ENCODE data around the gene BOK. TPM values are rescaled to one million over a fixed set of nuclear protein-coding genes. Genes with fewer than 3 reads are reported as not detected.
"Not testable (repeated sequence)": the region's sequence is repeated elsewhere in the genome, so short reads cannot be mapped to it uniquely, and the experiment has no call there.

Gene BOK
- total RNA-seq, 1 experiment from 2014 or later: 41.5 TPM

GRCh38 chr2:241566468-241566867, 7.9 kb downstream of the BOK start:
- CTCF ChIA-PET: no interaction called here
- Histone ChIP-seq H2AFZ (ENCODE audit: low read depth, low read length, poor library complexity, severe bottlenecking) (no peak overlapping the region), H3K9me3 (ENCODE audit: control insufficient read depth in 1 of 2, insufficient read depth in 1 of 2, low read depth in 1 of 2, low read length in 2 of 2) (no peaks in the 10 kb centered on the region), H3K27me3 (ENCODE audit: insufficient read depth, low read length) (no peaks in the 10 kb centered on the region), H3K36me3 (ENCODE audit: control insufficient read depth in 1 of 2, insufficient read depth in 2 of 2, low read length in 2 of 2) (peaks cover 4 to 18% of the 10 kb centered on the region in 2 experiments), H3K27ac (ENCODE audit: low read depth, low read length) (no peak overlapping the region), H3K9me2 (ENCODE audit: insufficient read depth) (no peaks in the 10 kb centered on the region), H3K4me3 (replicated peaks in 1 of 2; ENCODE audit: low read depth in 1 of 2, low read length in 2 of 2) (no peak overlapping the region), H3K4me1 (ENCODE audit: control insufficient read depth in 1 of 2, insufficient read depth in 2 of 2, low read length in 2 of 2) (peaks cover 9 to 19% of the 10 kb centered on the region in 2 experiments; a peak in 3 of 4 replicates), H3K79me2 (ENCODE audit: insufficient read depth, low read length) (peaks cover 27% of the 10 kb centered on the region; the same call in 1 of the 2 replicates), H4K20me1 (ENCODE audit: insufficient read depth) (no peaks in the 10 kb centered on the region), H3K9ac (ENCODE audit: low read length) (no peak overlapping the region), H3K4me2 (ENCODE audit: low read length) (no peak overlapping the region)
- intact Hi-C loops (cut with micrococcal nuclease): no loop called here
- RAD21 ChIA-PET (ENCODE audit: low non-redundant PET in 1 of 2, low total read pairs in 2 of 2, uncharacterized antibody in 2 of 2, unreplicated experiment in 2 of 2): no interaction called here
- TF ChIP-seq ATF3 (IDR thresholded peaks at IDR 0.05) (no peak), POLR2A (IDR thresholded peaks at IDR 0.05; ENCODE audit: borderline replicate concordance, extremely low read depth, insufficient read depth, insufficient read length) (no peak), REST (IDR thresholded peaks at IDR 0.05; ENCODE audit: low read depth) (no peak), ZNF274 (IDR thresholded peaks at IDR 0.05; ENCODE audit: low read depth, low read length) (no peak), ZFX (IDR thresholded peaks at IDR 0.05) (no peak), ELF1 (IDR thresholded peaks at IDR 0.05; ENCODE audit: borderline replicate concordance, low read depth) (no peak), RAD21 (IDR thresholded peaks at IDR 0.05; ENCODE audit: low read depth) (no peak), CBX3 (IDR thresholded peaks at IDR 0.05; ENCODE audit: low read depth) (no peak), EZH2phosphoT487 (IDR thresholded peaks at IDR 0.05; ENCODE audit: borderline replicate concordance) (no peak)
- POLR2A ChIA-PET: no interaction called here
- no peak for DNase-seq (ENCODE audit: low read depth, low spot score)
- ATAC-seq: no peak
- no TSS peak for BruUV-seq (replicated peaks)

GRCh38 chr2:241567266-241567665, 8.7 kb downstream of the BOK start:
- H3K9me2 ChIP-seq (ENCODE audit: insufficient read depth); H3K27me3 ChIP-seq (ENCODE audit: insufficient read depth, low read length); H2AFZ ChIP-seq (ENCODE audit: low read depth, low read length, poor library complexity, severe bottlenecking); intact Hi-C loops (cut with micrococcal nuclease); CTCF ChIA-PET; POLR2A ChIA-PET; H3K27ac ChIP-seq (ENCODE audit: low read depth, low read length); H3K9me3 ChIP-seq (ENCODE audit: control insufficient read depth in 1 of 2, insufficient read depth in 1 of 2, low read depth in 1 of 2, low read length in 2 of 2); H3K4me2 ChIP-seq (ENCODE audit: low read length); DNase-seq (ENCODE audit: low read depth, low spot score); H3K4me3 ChIP-seq (replicated peaks in 1 of 2; ENCODE audit: low read depth in 1 of 2, low read length in 2 of 2); BruUV-seq (replicated peaks); ATAC-seq; RAD21 ChIA-PET (ENCODE audit: low non-redundant PET in 1 of 2, low total read pairs in 2 of 2, uncharacterized antibody in 2 of 2, unreplicated experiment in 2 of 2); H4K20me1 ChIP-seq (ENCODE audit: insufficient read depth); H3K9ac ChIP-seq (ENCODE audit: low read length): not testable (repeated sequence)
- peaks cover 20% of the 10 kb centered on the region; the same call in 1 of the 2 replicates for H3K79me2 ChIP-seq (ENCODE audit: insufficient read depth, low read length)
- peaks cover 4 to 19% of the 10 kb centered on the region in 2 experiments for H3K36me3 ChIP-seq (ENCODE audit: control insufficient read depth in 1 of 2, insufficient read depth in 2 of 2, low read length in 2 of 2)
- H3K4me1 ChIP-seq (ENCODE audit: control insufficient read depth in 1 of 2, insufficient read depth in 2 of 2, low read length in 2 of 2): peaks cover 3 to 11% of the 10 kb centered on the region in 2 experiments; a peak in 3 of 4 replicates

Data from HCT116 (cell line).